SK-N-MC (cell line): ENCODE data around the gene TMTC1.

Experiments used
- DNase-seq: peaks from one replicate; pipeline ENCODE4 v3.0.0-alpha.2; 2011; ENCODE audit warnings: low read depth, low spot score
- H3K27ac ChIP-seq: fragments of 200-600 bp; sonication (generic); 2 replicates; pipeline ENCODE4 v1.5.1; 2016; ENCODE audit warnings: mixed run types
- H3K36me3 ChIP-seq: fragments of 200-600 bp; sonication (generic); 2 replicates; pipeline ENCODE4 v1.6.1; 2017; ENCODE audit warnings: antibody characterized with exemption, low read length, mixed read lengths; ENCODE audit not compliant: insufficient read depth
- H3K4me3 ChIP-seq: fragments of 200-600 bp; sonication (generic); 2 replicates; pipeline ENCODE4 v1.5.1; 2016
- H3K9ac ChIP-seq: fragments of 200-600 bp; sonication (generic); 2 replicates; pipeline ENCODE4 v1.8.0; 2017; ENCODE audit warnings: mixed run types, mixed read lengths; ENCODE audit not compliant: insufficient read length
- H3K9me3 ChIP-seq: fragments of 200-600 bp; sonication (generic); 2 replicates; pipeline ENCODE4 v1.6.1; 2017; ENCODE audit warnings: low read depth, mild to moderate bottlenecking, antibody characterized with exemption, low read length, moderate library complexity, mixed read lengths
- EZH2 ChIP-seq: fragments of 200-600 bp; sonication (generic); IDR thresholded peaks from one replicate; pipeline ENCODE4 v1.6.1; 2017; ENCODE audit warnings: antibody characterized with exemption
- FOXP2 ChIP-seq: optimal IDR thresholded peaks from 2 replicates; pipeline ENCODE3; 2011; ENCODE audit warnings: mild to moderate bottlenecking, moderate library complexity; ENCODE audit not compliant: insufficient read depth; ENCODE audit errors: extremely low read length, control extremely low read depth
- POLR2AphosphoS5 ChIP-seq: IDR thresholded peaks from 2 replicates; pipeline ENCODE4 v1.6.1; 2012; ENCODE audit warnings: mild to moderate bottlenecking, low read depth, low read length, borderline replicate concordance

Gene TMTC1

GRCh38 chr12:29622251-29622650 lies 161.5 kb downstream of the TMTC1 start:
- no peak overlapping the region for H3K9ac ChIP-seq
- DNase-seq, result no peak
- H3K27ac ChIP-seq, result no peak overlapping the region
- TF ChIP-seq EZH2 (no peak), FOXP2 (no peak), POLR2AphosphoS5 (no peak)
- no peak overlapping the region for H3K4me3 ChIP-seq
- no peaks in the 10 kb centered on the region for H3K9me3 ChIP-seq
- no peaks in the 10 kb centered on the region for H3K36me3 ChIP-seq

GRCh38 chr12:29620030-29620429 lies 163.7 kb downstream of the TMTC1 start:
- Histone ChIP-seq H3K36me3 (no peaks in the 10 kb centered on the region), H3K4me3 (no peak overlapping the region), H3K9ac (no peak overlapping the region), H3K9me3 (no peaks in the 10 kb centered on the region), H3K27ac (no peak overlapping the region)
- TF ChIP-seq POLR2AphosphoS5 (no peak), FOXP2 (no peak), EZH2 (no peak)
- DNase-seq, result no peak

DNA sequence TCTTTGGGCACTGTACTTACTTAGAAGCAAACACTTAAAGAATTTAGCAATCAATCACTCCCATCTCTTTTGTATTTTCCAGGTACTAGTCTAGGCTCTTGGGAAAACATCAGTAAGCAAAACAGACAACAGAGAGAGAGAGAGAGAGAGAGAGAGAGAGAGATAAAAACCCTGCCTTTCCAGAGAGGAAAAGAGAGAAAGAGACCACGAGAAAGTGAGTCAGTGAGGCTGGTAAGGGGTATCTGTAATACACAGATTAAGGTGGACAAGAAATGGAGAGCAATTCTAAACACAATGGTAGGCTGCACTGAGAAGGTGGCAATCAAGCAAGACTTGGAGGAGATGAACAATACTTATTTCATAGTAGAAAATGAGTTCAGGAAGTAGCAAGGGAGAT lies 166.3 kb downstream of the TMTC1 start:
- H3K27ac ChIP-seq, result no peak overlapping the region
- no peaks in the 10 kb centered on the region for H3K36me3 ChIP-seq
- no peak for DNase-seq
- H3K4me3 ChIP-seq, result no peak overlapping the region
- TF ChIP-seq FOXP2 (no peak), POLR2AphosphoS5 (no peak), EZH2 (no peak)
- no peak overlapping the region for H3K9ac ChIP-seq
- no peaks in the 10 kb centered on the region for H3K9me3 ChIP-seq

DNA sequence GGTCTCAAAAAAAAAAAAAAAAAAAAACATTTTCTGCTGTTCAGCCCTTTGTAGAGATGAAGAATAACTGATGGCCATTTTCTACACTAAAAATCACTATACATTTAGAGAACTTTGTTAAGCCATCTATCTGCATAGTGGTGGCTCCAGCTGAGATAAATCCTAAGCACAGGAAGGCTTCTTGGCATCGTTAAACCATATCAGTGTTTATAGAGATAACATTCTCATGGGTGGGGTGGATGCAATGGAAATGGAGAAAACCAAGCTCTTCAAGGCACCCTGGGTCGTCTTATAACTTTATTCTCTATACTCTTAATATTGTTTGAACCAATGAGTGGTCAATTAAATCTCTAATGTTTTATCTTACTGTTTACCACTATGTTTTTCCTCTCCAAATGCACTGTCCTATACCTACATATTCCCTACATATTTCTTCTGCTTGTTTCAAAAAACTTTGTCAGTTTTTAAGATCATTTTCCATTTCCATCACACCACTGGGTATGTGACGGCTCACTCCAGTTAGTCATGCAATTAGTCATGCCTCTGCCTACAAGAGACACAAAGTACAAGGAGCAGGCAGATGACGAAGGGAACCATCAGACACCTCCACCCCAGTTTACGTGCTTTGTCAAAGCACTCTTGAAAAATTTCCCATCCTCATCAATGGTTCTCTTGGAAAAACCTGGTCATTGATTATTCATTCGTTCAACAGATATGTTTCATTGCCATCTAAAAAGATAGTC lies 166.9 kb downstream of the TMTC1 start:
- H3K4me3 ChIP-seq, result no peak overlapping the region
- no peak overlapping the region for H3K27ac ChIP-seq
- H3K36me3 ChIP-seq, result no peaks in the 10 kb centered on the region
- DNase-seq, result no peak
- H3K9me3 ChIP-seq, result no peaks in the 10 kb centered on the region
- no peak overlapping the region for H3K9ac ChIP-seq
- TF ChIP-seq FOXP2 (no peak), POLR2AphosphoS5 (no peak), EZH2 (no peak)

GRCh38 chr12:29614694-29615325 lies 168.9 kb downstream of the TMTC1 start:
- DNase-seq, result no peak

GRCh38 chr12:29612912-29613311 lies 170.8 kb downstream of the TMTC1 start:
- H3K9ac ChIP-seq, result no peak overlapping the region
- H3K9me3 ChIP-seq, result no peaks in the 10 kb centered on the region
- DNase-seq, result no peak
- H3K27ac ChIP-seq, result no peak overlapping the region
- no peak for TF ChIP-seq FOXP2
- TF ChIP-seq EZH2, result no peak
- no peak for TF ChIP-seq POLR2AphosphoS5
- H3K36me3 ChIP-seq, result no peaks in the 10 kb centered on the region
- no peak overlapping the region for H3K4me3 ChIP-seq

More at GRCh38 chr12:29614694-29615325, 168.9 kb downstream of the TMTC1 start:
- Histone ChIP-seq H3K9me3 (no peaks in the 10 kb centered on the region), H3K4me3 (no peak overlapping the region), H3K9ac (no peak overlapping the region), H3K36me3 (no peaks in the 10 kb centered on the region), H3K27ac (no peak overlapping the region)
- TF ChIP-seq EZH2 (no peak), POLR2AphosphoS5 (no peak), FOXP2 (no peak)

DNA sequence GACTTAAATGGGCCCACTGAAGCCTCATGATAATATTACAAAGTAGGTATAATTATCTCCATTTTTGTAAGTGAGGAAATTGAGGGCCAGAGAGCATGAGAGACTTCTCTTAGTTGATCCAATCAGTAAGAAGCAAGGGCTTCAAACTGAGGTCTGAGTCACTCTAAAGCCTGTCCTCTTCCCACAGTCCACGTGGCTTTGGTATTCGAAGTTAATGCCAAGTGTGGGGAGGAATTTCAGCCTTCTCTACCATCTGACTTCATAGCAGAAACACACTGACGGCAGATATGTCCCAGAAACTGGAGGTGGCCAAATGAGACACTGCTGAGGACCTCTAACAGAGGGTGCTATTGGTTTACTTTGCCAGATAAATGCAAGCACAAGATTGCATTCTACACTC lies 171.8 kb downstream of the TMTC1 start:
- Histone ChIP-seq H3K4me3 (no peak overlapping the region), H3K9me3 (no peaks in the 10 kb centered on the region), H3K9ac (no peak overlapping the region), H3K36me3 (no peaks in the 10 kb centered on the region), H3K27ac (no peak overlapping the region)
- no peak for DNase-seq
- no peak for TF ChIP-seq EZH2
- no peak for TF ChIP-seq POLR2AphosphoS5
- TF ChIP-seq FOXP2, result no peak

- H3K27ac ChIP-seq, result no peak overlapping the region
- no peaks in the 10 kb centered on the region for H3K9me3 ChIP-seq
- no peak overlapping the region for H3K9ac ChIP-seq
- no peaks in the 10 kb centered on the region for H3K36me3 ChIP-seq
- TF ChIP-seq POLR2AphosphoS5, result no peak
- TF ChIP-seq EZH2, result no peak
- TF ChIP-seq FOXP2, result no peak
- H3K4me3 ChIP-seq, result no peak overlapping the region
- DNase-seq, result no peak
Observed at GRCh38 chr12:29610473-29611170, 173.1 kb downstream of the TMTC1 start.
